ENCODE results near the gene MYOM1. TPM values are rescaled to one million over a fixed set of nuclear protein-coding genes. Genes with fewer than 3 reads are reported as not detected.

The MYOM1 gene
- total RNA-seq, 1 donor from 2014 or later: 0.57 TPM

- FAIRE-seq (no peak), DNase-seq (ENCODE audit: low read depth) (no peak)
- H3K27ac ChIP-seq (ENCODE audit: low read depth, low read length): no peak overlapping the region
- H3K9ac ChIP-seq (ENCODE audit: low read length): no peak overlapping the region
- H2AFZ ChIP-seq (ENCODE audit: low read depth, low read length): no peak overlapping the region
- H3K9me3 ChIP-seq (ENCODE audit: insufficient read depth, low read depth, low read length): no peaks in the 10 kb centered on the region
- Mint-ChIP-seq H3K4me3 (ENCODE audit: unreplicated experiment) (no peak overlapping the region), H3K36me3 (ENCODE audit: low read depth, unreplicated experiment) (no peaks in the 10 kb centered on the region), H3K27ac (ENCODE audit: unreplicated experiment) (no peak overlapping the region), H3K27me3 (ENCODE audit: low read depth, unreplicated experiment) (peaks cover 5% of the 10 kb centered on the region), H3K4me1 (ENCODE audit: low read depth, unreplicated experiment) (no peaks in the 10 kb centered on the region), H3K9me3 (ENCODE audit: unreplicated experiment) (no peaks in the 10 kb centered on the region)
- no peak for TF ChIP-seq EZH2 (IDR thresholded peaks at IDR 0.05; ENCODE audit: insufficient read depth, low read length)
- TF ChIP-seq CTCF (IDR thresholded peaks at IDR 0.05; ENCODE audit: insufficient read depth, low read depth, low read length): no peak
- H3K4me2 ChIP-seq (ENCODE audit: low read length): no peak overlapping the region
- no peaks in the 10 kb centered on the region for H3K79me2 ChIP-seq (ENCODE audit: insufficient read depth, low read length)
- H3K27me3 ChIP-seq (ENCODE audit: insufficient read depth, low read length): no peaks in the 10 kb centered on the region
- no peaks in the 10 kb centered on the region for H4K20me1 ChIP-seq (ENCODE audit: insufficient read depth, low read length)
- H3K4me3 ChIP-seq (ENCODE audit: insufficient read depth, low read depth, low read length): no peak overlapping the region
- H3K4me1 ChIP-seq (ENCODE audit: insufficient read depth, low read length): no peaks in the 10 kb centered on the region
- H3K36me3 ChIP-seq (ENCODE audit: insufficient read depth, low read length): no peaks in the 10 kb centered on the region
Measured at GRCh38 chr18:3171631-3172030, 48.1 kb downstream of the MYOM1 start.

DNA sequence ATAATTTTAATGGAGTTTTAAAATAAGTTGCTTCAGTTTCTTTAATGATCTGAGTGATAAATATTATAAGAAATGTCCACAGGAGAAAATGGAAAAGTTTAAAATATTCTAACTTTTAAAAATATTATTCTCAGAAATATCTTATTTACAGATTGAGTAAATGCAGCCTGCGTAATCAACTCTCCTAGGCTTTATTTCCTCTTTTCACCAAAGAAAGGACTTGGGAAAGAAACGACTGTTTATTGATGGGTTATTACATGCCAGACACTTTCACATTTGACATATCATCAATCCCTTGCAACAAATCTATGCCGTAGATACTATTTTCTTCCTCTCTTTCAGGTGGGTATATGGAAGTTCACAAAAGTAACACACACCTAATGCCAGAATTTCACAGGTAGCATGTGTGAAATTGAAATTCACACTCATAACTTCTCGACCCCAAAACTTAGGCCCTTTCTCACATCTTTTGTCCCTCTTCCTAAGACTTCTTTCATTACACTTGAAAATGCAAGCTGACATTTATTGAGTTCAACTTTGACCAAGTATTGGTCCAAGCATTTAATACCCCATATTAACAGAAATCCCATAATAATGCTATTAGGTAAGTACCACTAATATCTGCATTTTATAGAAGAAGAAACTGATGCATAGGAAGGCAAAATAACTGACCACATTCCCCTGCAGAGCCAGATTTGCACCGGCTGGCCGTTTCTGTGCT, 49.2 kb downstream of the MYOM1 start:
- Histone ChIP-seq H3K79me2 (ENCODE audit: insufficient read depth, low read length) (no peaks in the 10 kb centered on the region), H3K9me3 (ENCODE audit: insufficient read depth, low read depth, low read length) (no peaks in the 10 kb centered on the region), H3K9ac (ENCODE audit: low read length) (no peak overlapping the region), H3K4me3 (ENCODE audit: insufficient read depth, low read depth, low read length) (no peak overlapping the region), H3K4me1 (ENCODE audit: insufficient read depth, low read length) (no peaks in the 10 kb centered on the region), H3K36me3 (ENCODE audit: insufficient read depth, low read length) (no peaks in the 10 kb centered on the region), H2AFZ (ENCODE audit: low read depth, low read length) (no peak overlapping the region), H3K27ac (ENCODE audit: low read depth, low read length) (no peak overlapping the region), H3K4me2 (ENCODE audit: low read length) (no peak overlapping the region), H4K20me1 (ENCODE audit: insufficient read depth, low read length) (no peaks in the 10 kb centered on the region), H3K27me3 (ENCODE audit: insufficient read depth, low read length) (no peaks in the 10 kb centered on the region)
- Mint-ChIP-seq H3K4me3 (ENCODE audit: unreplicated experiment) (no peak overlapping the region), H3K27ac (ENCODE audit: unreplicated experiment) (no peak overlapping the region), H3K27me3 (ENCODE audit: low read depth, unreplicated experiment) (peaks cover 5% of the 10 kb centered on the region), H3K4me1 (ENCODE audit: low read depth, unreplicated experiment) (no peaks in the 10 kb centered on the region), H3K36me3 (ENCODE audit: low read depth, unreplicated experiment) (no peaks in the 10 kb centered on the region), H3K9me3 (ENCODE audit: unreplicated experiment) (no peaks in the 10 kb centered on the region)
- DNase-seq (ENCODE audit: low read depth) (no peak), FAIRE-seq (no peak)
- TF ChIP-seq EZH2 (IDR thresholded peaks at IDR 0.05; ENCODE audit: insufficient read depth, low read length): no peak
- TF ChIP-seq CTCF (IDR thresholded peaks at IDR 0.05; ENCODE audit: insufficient read depth, low read depth, low read length): no peak

- H3K4me1 Mint-ChIP-seq (ENCODE audit: low read depth, unreplicated experiment): no peaks in the 10 kb centered on the region
- H3K27ac Mint-ChIP-seq (ENCODE audit: unreplicated experiment): no peak overlapping the region
- Histone ChIP-seq H3K4me1 (ENCODE audit: insufficient read depth, low read length) (no peaks in the 10 kb centered on the region), H3K9me3 (ENCODE audit: insufficient read depth, low read depth, low read length) (no peaks in the 10 kb centered on the region), H3K36me3 (ENCODE audit: insufficient read depth, low read length) (no peaks in the 10 kb centered on the region), H3K79me2 (ENCODE audit: insufficient read depth, low read length) (no peaks in the 10 kb centered on the region), H3K9ac (ENCODE audit: low read length) (no peak overlapping the region), H3K4me3 (ENCODE audit: insufficient read depth, low read depth, low read length) (no peak overlapping the region), H2AFZ (ENCODE audit: low read depth, low read length) (no peak overlapping the region), H3K27me3 (ENCODE audit: insufficient read depth, low read length) (no peaks in the 10 kb centered on the region), H3K4me2 (ENCODE audit: low read length) (no peak overlapping the region), H4K20me1 (ENCODE audit: insufficient read depth, low read length) (no peaks in the 10 kb centered on the region), H3K27ac (ENCODE audit: low read depth, low read length) (no peak overlapping the region)
- H3K4me3 Mint-ChIP-seq (ENCODE audit: unreplicated experiment): no peak overlapping the region
- peaks cover 3% of the 10 kb centered on the region for H3K9me3 Mint-ChIP-seq (ENCODE audit: unreplicated experiment)
- H3K36me3 Mint-ChIP-seq (ENCODE audit: low read depth, unreplicated experiment): no peaks in the 10 kb centered on the region
- TF ChIP-seq EZH2 (IDR thresholded peaks at IDR 0.05; ENCODE audit: insufficient read depth, low read length): no peak
- TF ChIP-seq CTCF (IDR thresholded peaks at IDR 0.05; ENCODE audit: insufficient read depth, low read depth, low read length): no peak
- DNase-seq (ENCODE audit: low read depth) (no peak), FAIRE-seq (no peak)
- no peaks in the 10 kb centered on the region for H3K27me3 Mint-ChIP-seq (ENCODE audit: low read depth, unreplicated experiment)
Measured at GRCh38 chr18:3164381-3164780, 55.4 kb downstream of the MYOM1 start.

Measured in astrocyte (in vitro differentiated cells and primary cell).